A673 (cell line): ENCODE data around the gene CACNA2D3. TPM values are rescaled to one million over a fixed set of nuclear protein-coding genes. Genes with fewer than 3 reads are reported as not detected.

ENCODE experiments used
- BruUV-seq: library from RNA; stranded (reverse); fragments of 400-500 nt; replicated peaks from 2 replicates; lab custom pipeline; 2021; lab: Mats Ljungman, UMichigan
- CTCF ChIA-PET: fragments of 300-600 bp; sonication (Branson Sonifier 250); formaldehyde crosslinking; loops from one replicate; lab custom pipeline; 2022; ENCODE audit warnings: antibody characterized with exemption; lab: Charles Lee
- POLR2A ChIA-PET: fragments of 300-600 bp; sonication (Branson Sonifier 250); formaldehyde crosslinking; loops from one replicate; lab custom pipeline; 2022; ENCODE audit warnings: antibody characterized with exemption; ENCODE audit not compliant: low non-redundant PET; lab: Charles Lee
- DNase-seq: peaks from one replicate; pipeline ENCODE4 v3.0.0-alpha.2; 2015; ENCODE audit warnings: low spot score
- H3K27ac ChIP-seq: fragments of 200-600 bp; sonication (generic); 2 replicates; pipeline ENCODE4 v1.5.1; 2016; ENCODE audit warnings: mixed run types, low read depth, mild to moderate bottlenecking, mixed read lengths, antibody characterized with exemption, low read length; ENCODE audit not compliant: poor library complexity, severe bottlenecking
- H3K27me3 ChIP-seq: fragments of 200-600 bp; sonication (generic); replicated peaks from 2 replicates; pipeline ENCODE4 v1.6.1; 2017; ENCODE audit warnings: mixed run types, low read depth, mild to moderate bottlenecking, mixed read lengths, antibody characterized with exemption, low read length; ENCODE audit not compliant: insufficient read depth, poor library complexity
- H3K36me3 ChIP-seq: fragments of 200-600 bp; sonication (generic); 2 replicates; pipeline ENCODE4 v1.6.1; 2016; ENCODE audit warnings: mixed run types, mild to moderate bottlenecking, mixed read lengths, antibody characterized with exemption, low read length; ENCODE audit not compliant: insufficient read depth, poor library complexity, severe bottlenecking
- H3K4me1 ChIP-seq: fragments of 200-600 bp; sonication (generic); 2 replicates; pipeline ENCODE4 v1.6.1; 2017; ENCODE audit warnings: mixed run types, mild to moderate bottlenecking, mixed read lengths, antibody characterized with exemption, low read length; ENCODE audit not compliant: insufficient read depth, poor library complexity, severe bottlenecking
- H3K4me3 ChIP-seq: fragments of 200-600 bp; sonication (generic); 2 replicates; pipeline ENCODE4 v1.5.1; 2016; ENCODE audit warnings: low read depth, mixed run types, mild to moderate bottlenecking, mixed read lengths, low read length; ENCODE audit not compliant: poor library complexity, severe bottlenecking
- H3K9me3 ChIP-seq: fragments of 200-600 bp; sonication (generic); 2 replicates; pipeline ENCODE4 v1.6.1; 2016; ENCODE audit warnings: mixed run types, low read depth, mild to moderate bottlenecking, mixed read lengths, antibody characterized with exemption, low read length; ENCODE audit not compliant: poor library complexity, severe bottlenecking
- EZH2 ChIP-seq: fragments of 200-600 bp; sonication (generic); IDR thresholded peaks from 2 replicates; pipeline ENCODE4 v1.6.1; 2017; ENCODE audit warnings: borderline replicate concordance, low read depth, mild to moderate bottlenecking, mixed read lengths, antibody characterized with exemption, low read length; ENCODE audit not compliant: poor library complexity, severe bottlenecking
- intact Hi-C: fragments of 100-400 bp; cut with micrococcal nuclease; formaldehyde crosslinking; loops from one replicate; pipeline ENCODE4 v1.10.0; 2022; ENCODE audit not compliant: unreplicated experiment
- total RNA-seq: library from RNA; stranded (reverse); gene quantifications from 2 replicates; pipeline ENCODE4 v1.2.3, GENCODE V29; 2021
- TF ChIP-seq, protein P1 (sequence below): fragments of 300-800, 200-600 bp; sonication (generic); conservative IDR thresholded peaks from 2 replicates; pipeline ENCODE4 v1.5.1; 2017; ENCODE audit warnings: low read depth, mild to moderate bottlenecking, antibody characterized with exemption, low read length, moderate library complexity, mixed read lengths

CACNA2D3 gene
- total RNA-seq, 1 experiment from 2014 or later: not detected

GRCh38 chr3:55012091-55012490 lies 889.7 kb downstream of the CACNA2D3 start:
- Histone ChIP-seq H3K4me3 (no peak overlapping the region), H3K27ac (no peak overlapping the region), H3K36me3 (no peaks in the 10 kb centered on the region), H3K27me3 (no peaks in the 10 kb centered on the region), H3K4me1 (no peaks in the 10 kb centered on the region), H3K9me3 (no peaks in the 10 kb centered on the region)
- ChIA-PET CTCF (no interaction called here), POLR2A (no interaction called here)
- no peak for TF ChIP-seq EZH2
- TF ChIP-seq, protein P1, sequence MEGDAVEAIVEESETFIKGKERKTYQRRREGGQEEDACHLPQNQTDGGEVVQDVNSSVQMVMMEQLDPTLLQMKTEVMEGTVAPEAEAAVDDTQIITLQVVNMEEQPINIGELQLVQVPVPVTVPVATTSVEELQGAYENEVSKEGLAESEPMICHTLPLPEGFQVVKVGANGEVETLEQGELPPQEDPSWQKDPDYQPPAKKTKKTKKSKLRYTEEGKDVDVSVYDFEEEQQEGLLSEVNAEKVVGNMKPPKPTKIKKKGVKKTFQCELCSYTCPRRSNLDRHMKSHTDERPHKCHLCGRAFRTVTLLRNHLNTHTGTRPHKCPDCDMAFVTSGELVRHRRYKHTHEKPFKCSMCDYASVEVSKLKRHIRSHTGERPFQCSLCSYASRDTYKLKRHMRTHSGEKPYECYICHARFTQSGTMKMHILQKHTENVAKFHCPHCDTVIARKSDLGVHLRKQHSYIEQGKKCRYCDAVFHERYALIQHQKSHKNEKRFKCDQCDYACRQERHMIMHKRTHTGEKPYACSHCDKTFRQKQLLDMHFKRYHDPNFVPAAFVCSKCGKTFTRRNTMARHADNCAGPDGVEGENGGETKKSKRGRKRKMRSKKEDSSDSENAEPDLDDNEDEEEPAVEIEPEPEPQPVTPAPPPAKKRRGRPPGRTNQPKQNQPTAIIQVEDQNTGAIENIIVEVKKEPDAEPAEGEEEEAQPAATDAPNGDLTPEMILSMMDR: no peak
- intact Hi-C loops: no loop called here
- no peak for DNase-seq
- BruUV-seq: no TSS peak

GRCh38 chr3:55013145-55013925 lies 891.0 kb downstream of the CACNA2D3 start:
- POLR2A ChIA-PET: no interaction called here
- no TSS peak for BruUV-seq
- Histone ChIP-seq H3K27me3 (no peaks in the 10 kb centered on the region), H3K36me3 (no peaks in the 10 kb centered on the region), H3K27ac (no peak overlapping the region), H3K4me1 (no peaks in the 10 kb centered on the region), H3K9me3 (no peaks in the 10 kb centered on the region), H3K4me3 (no peak overlapping the region)
- no peak for DNase-seq
- CTCF ChIA-PET: no interaction called here
- TF ChIP-seq, protein P1: no peak
- TF ChIP-seq EZH2: no peak
- intact Hi-C loops: no loop called here

- DNase-seq: no peak
- H3K4me1 ChIP-seq: no peaks in the 10 kb centered on the region
- TF ChIP-seq EZH2: no peak
- TF ChIP-seq, protein P1: no peak
- CTCF ChIA-PET: no interaction called here
- H3K27me3 ChIP-seq: no peaks in the 10 kb centered on the region
- H3K27ac ChIP-seq: no peak overlapping the region
- no peaks in the 10 kb centered on the region for H3K9me3 ChIP-seq
- H3K4me3 ChIP-seq: no peak overlapping the region
- intact Hi-C loops: no loop called here
- no TSS peak for BruUV-seq
- POLR2A ChIA-PET: no interaction called here
- H3K36me3 ChIP-seq: no peaks in the 10 kb centered on the region
Observed at GRCh38 chr3:55014081-55014480, 891.7 kb downstream of the CACNA2D3 start.
